ENCODE data around the gene RGPD4. TPM values are rescaled to one million over a fixed set of nuclear protein-coding genes. Genes with fewer than 3 reads are reported as not detected.

RGPD4 gene
- total RNA-seq, 1 experiment from 2014 or later: 0.14 TPM

DNA sequence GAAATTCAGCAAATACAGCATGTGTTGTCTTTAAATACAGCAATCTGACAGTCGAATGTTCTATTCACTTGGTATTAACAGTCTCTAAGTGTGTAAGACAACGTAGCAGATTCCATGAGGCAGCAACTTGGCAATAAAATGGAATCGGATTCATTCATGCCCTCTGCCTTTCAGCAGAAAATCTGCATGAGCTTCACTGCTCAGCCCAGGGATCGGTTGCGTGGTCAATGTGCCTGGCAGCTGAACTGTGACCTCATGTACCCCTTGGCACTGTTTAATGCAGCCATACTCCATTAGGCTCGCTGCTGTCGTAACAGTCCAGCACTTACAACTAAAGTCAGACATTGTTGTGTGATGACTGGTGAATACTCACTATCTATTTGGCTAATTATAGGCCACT, 17.7 kb upstream of the RGPD4 start:
- Mint-ChIP-seq H3K27ac (ENCODE audit: low read depth, unreplicated experiment) (no peak overlapping the region), H3K36me3 (ENCODE audit: insufficient read depth, unreplicated experiment) (no peaks in the 10 kb centered on the region), H3K4me3 (ENCODE audit: unreplicated experiment) (no peak overlapping the region), H3K27me3 (ENCODE audit: insufficient read depth, unreplicated experiment) (no peaks in the 10 kb centered on the region), H3K9me3 (ENCODE audit: unreplicated experiment) (no peaks in the 10 kb centered on the region), H3K4me1 (ENCODE audit: insufficient read depth, unreplicated experiment) (peaks cover 11% of the 10 kb centered on the region)
- TF ChIP-seq, protein P1, sequence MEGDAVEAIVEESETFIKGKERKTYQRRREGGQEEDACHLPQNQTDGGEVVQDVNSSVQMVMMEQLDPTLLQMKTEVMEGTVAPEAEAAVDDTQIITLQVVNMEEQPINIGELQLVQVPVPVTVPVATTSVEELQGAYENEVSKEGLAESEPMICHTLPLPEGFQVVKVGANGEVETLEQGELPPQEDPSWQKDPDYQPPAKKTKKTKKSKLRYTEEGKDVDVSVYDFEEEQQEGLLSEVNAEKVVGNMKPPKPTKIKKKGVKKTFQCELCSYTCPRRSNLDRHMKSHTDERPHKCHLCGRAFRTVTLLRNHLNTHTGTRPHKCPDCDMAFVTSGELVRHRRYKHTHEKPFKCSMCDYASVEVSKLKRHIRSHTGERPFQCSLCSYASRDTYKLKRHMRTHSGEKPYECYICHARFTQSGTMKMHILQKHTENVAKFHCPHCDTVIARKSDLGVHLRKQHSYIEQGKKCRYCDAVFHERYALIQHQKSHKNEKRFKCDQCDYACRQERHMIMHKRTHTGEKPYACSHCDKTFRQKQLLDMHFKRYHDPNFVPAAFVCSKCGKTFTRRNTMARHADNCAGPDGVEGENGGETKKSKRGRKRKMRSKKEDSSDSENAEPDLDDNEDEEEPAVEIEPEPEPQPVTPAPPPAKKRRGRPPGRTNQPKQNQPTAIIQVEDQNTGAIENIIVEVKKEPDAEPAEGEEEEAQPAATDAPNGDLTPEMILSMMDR (IDR thresholded peaks at IDR 0.05; ENCODE audit: unreplicated experiment): no peak
- BruUV-seq (replicated peaks): no TSS peak
- ChIA-PET CTCF (no interaction called here), POLR2A (no interaction called here)
- peak; percentile 42 for DNase-seq (ENCODE audit: unreplicated experiment)
- intact Hi-C loops (cut with micrococcal nuclease): no loop called here

DNA sequence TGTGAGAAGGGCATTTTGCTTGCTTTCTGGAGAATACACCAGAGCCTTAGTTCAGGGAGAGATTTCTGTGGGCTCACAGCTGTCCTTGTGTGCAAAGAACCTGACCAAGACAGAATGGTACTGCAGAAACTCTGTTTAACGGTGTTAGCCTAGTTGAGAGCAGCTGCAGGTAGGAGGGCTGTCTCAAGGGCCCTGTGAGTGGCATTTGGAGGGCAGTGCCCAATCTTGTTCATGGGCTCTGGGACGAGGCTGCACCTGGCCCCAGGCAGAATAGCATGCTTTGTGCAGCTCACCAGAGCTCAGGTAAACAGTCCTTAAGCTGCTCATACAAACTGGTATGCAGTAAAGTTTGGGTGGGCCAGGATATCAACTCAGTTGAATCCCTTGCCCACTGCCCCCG, 16.9 kb upstream of the RGPD4 start:
- TF ChIP-seq, protein P1 (IDR thresholded peaks at IDR 0.05; ENCODE audit: unreplicated experiment): no peak
- BruUV-seq (replicated peaks): no TSS peak
- Mint-ChIP-seq H3K36me3 (ENCODE audit: insufficient read depth, unreplicated experiment) (no peaks in the 10 kb centered on the region), H3K27me3 (ENCODE audit: insufficient read depth, unreplicated experiment) (no peaks in the 10 kb centered on the region), H3K27ac (ENCODE audit: low read depth, unreplicated experiment) (no peak overlapping the region), H3K9me3 (ENCODE audit: unreplicated experiment) (no peaks in the 10 kb centered on the region), H3K4me3 (ENCODE audit: unreplicated experiment) (no peak overlapping the region), H3K4me1 (ENCODE audit: insufficient read depth, unreplicated experiment) (peaks cover 11% of the 10 kb centered on the region)
- intact Hi-C loops (cut with micrococcal nuclease): no loop called here
- DNase-seq (ENCODE audit: unreplicated experiment): no peak
- ChIA-PET CTCF (no interaction called here), POLR2A (no interaction called here)

DNA sequence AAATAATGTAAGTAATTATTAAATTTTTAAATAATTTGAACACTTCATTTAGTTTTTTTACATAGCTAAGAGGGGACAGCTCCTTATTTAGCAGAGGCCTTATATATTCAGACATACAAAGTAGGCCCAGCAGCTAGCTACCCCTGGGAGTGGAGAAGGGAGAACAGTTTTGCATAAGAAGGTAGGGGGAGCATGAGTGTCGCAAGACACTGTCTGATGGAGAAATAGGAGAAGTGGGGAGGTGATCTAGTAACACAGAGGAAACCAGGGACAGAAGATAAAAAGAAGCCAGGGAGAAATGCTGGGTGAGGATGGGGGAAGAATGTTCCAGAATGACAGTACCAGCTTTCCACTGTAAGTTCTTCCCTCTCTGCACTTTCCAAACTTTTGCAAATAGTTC, 16.0 kb upstream of the RGPD4 start:
- H3K27ac Mint-ChIP-seq (ENCODE audit: low read depth, unreplicated experiment): no peak overlapping the region
- H3K4me1 Mint-ChIP-seq (ENCODE audit: insufficient read depth, unreplicated experiment): peaks cover 11% of the 10 kb centered on the region
- POLR2A ChIA-PET: no interaction called here
- TF ChIP-seq, protein P1 (IDR thresholded peaks at IDR 0.05; ENCODE audit: unreplicated experiment): no peak
- intact Hi-C loops (cut with micrococcal nuclease): no loop called here
- H3K36me3 Mint-ChIP-seq (ENCODE audit: insufficient read depth, unreplicated experiment): no peaks in the 10 kb centered on the region
- no peak overlapping the region for H3K4me3 Mint-ChIP-seq (ENCODE audit: unreplicated experiment)
- H3K9me3 Mint-ChIP-seq (ENCODE audit: unreplicated experiment): peaks cover 5% of the 10 kb centered on the region
- BruUV-seq (replicated peaks): no TSS peak
- CTCF ChIA-PET: interaction anchor here (0.6 kb wide), 1 partner anchor 100 kb away, joined by 4 read pairs; no protein-coding TSS in a partner anchor
- no peak for DNase-seq (ENCODE audit: unreplicated experiment)
- no peaks in the 10 kb centered on the region for H3K27me3 Mint-ChIP-seq (ENCODE audit: insufficient read depth, unreplicated experiment)

DNA sequence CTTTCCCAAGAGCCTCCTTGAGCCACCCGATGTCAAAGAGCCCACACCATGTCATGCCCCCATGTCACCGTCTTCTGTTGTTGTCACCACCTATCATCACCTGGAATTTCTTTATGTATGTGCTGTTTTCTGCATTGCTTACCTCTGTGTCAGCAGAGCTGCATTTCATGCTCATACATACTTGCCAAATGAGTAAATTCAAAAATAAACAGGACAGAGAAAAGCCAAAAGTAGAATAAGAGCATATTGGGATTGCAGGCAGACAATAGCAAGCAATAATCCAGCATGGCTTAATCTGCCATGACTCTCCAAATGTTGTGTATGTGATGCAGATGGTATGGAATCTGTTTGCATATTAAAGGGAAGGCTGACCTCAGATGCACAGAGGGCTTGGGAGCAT, 15.3 kb upstream of the RGPD4 start:
- peak overlapping the region; percentile 4 for H3K27ac Mint-ChIP-seq (ENCODE audit: low read depth, unreplicated experiment)
- TF ChIP-seq, protein P1 (IDR thresholded peaks at IDR 0.05; ENCODE audit: unreplicated experiment): no peak
- intact Hi-C loops (cut with micrococcal nuclease): no loop called here
- no peak for DNase-seq (ENCODE audit: unreplicated experiment)
- no TSS peak for BruUV-seq (replicated peaks)
- H3K4me3 Mint-ChIP-seq (ENCODE audit: unreplicated experiment): no peak overlapping the region
- no peaks in the 10 kb centered on the region for H3K36me3 Mint-ChIP-seq (ENCODE audit: insufficient read depth, unreplicated experiment)
- H3K4me1 Mint-ChIP-seq (ENCODE audit: insufficient read depth, unreplicated experiment): peaks cover 11% of the 10 kb centered on the region
- H3K9me3 Mint-ChIP-seq (ENCODE audit: unreplicated experiment): peaks cover 6% of the 10 kb centered on the region
- ChIA-PET POLR2A (no interaction called here), CTCF (no interaction called here)
- no peaks in the 10 kb centered on the region for H3K27me3 Mint-ChIP-seq (ENCODE audit: insufficient read depth, unreplicated experiment)
